ENCODE data around the gene EVA1C. TPM values are rescaled to one million over a fixed set of nuclear protein-coding genes. Genes with fewer than 3 reads are reported as not detected.
"Not testable (repeated sequence)": the region's sequence is repeated elsewhere in the genome, so short reads cannot be mapped to it uniquely, and the experiment has no call there.

The EVA1C gene
- total RNA-seq, 1 donor from 2014 or later, result 0.92 TPM

GRCh38 chr21:32389337-32390015 is 23.0 kb upstream of the EVA1C start:
- H3K4me3 ChIP-seq (ENCODE audit: low read depth, low read length), result no peak overlapping the region
- no peak for TF ChIP-seq CTCF (conservative IDR thresholded peaks at IDR 0.05; ENCODE audit: low read depth, low read length)
- no peak for DNase-seq (ENCODE audit: low read depth)

GRCh38 chr21:32390537-32391224 is 21.8 kb upstream of the EVA1C start:
- not testable (repeated sequence) for DNase-seq (ENCODE audit: low read depth); H3K4me3 ChIP-seq (ENCODE audit: low read depth, low read length)

- no peak for DNase-seq (ENCODE audit: low read depth)
- TF ChIP-seq CTCF (conservative IDR thresholded peaks at IDR 0.05; ENCODE audit: low read depth, low read length), result no peak
- peak overlapping the region; percentile 97 for H3K4me3 ChIP-seq (ENCODE audit: low read depth, low read length)
Measured at GRCh38 chr21:32391755-32392154, 20.8 kb upstream of the EVA1C start.

GRCh38 chr21:32392299-32392879 is 20.1 kb upstream of the EVA1C start:
- DNase-seq (ENCODE audit: low read depth), result no peak
- H3K4me3 ChIP-seq (ENCODE audit: low read depth, low read length), result peak overlapping the region; percentile 97
- no peak for TF ChIP-seq CTCF (conservative IDR thresholded peaks at IDR 0.05; ENCODE audit: low read depth, low read length)

- peak within 1 kb of the TSS; percentile 97 for H3K4me3 ChIP-seq (ENCODE audit: low read depth, low read length)
- TF ChIP-seq CTCF (conservative IDR thresholded peaks at IDR 0.05; ENCODE audit: low read depth, low read length), result no peak
- no peak for DNase-seq (ENCODE audit: low read depth)
Measured at GRCh38 chr21:32392880-32393676, 19.4 kb upstream of the EVA1C start, which contains the start of gene URB1. Gene URB1, minus strand, starts transcription at chr21:32393012. Its CDS starts 102 bp downstream, at chr21:32392910.

GRCh38 chr21:32393677-32394001 is 18.9 kb upstream of the EVA1C start:
- no peak for DNase-seq (ENCODE audit: low read depth)
- peak overlapping the region; percentile 97 for H3K4me3 ChIP-seq (ENCODE audit: low read depth, low read length)
- TF ChIP-seq CTCF (conservative IDR thresholded peaks at IDR 0.05; ENCODE audit: low read depth, low read length), result no peak

GRCh38 chr21:32403201-32403777 is 9.2 kb upstream of the EVA1C start:
- H3K4me3 ChIP-seq (ENCODE audit: low read depth, low read length), result no peak overlapping the region
- no peak for DNase-seq (ENCODE audit: low read depth)
- TF ChIP-seq CTCF (conservative IDR thresholded peaks at IDR 0.05; ENCODE audit: low read depth, low read length), result peak; percentile 74

Data from epithelial cell of proximal tubule (primary cell).